NCI-H1105 treated with DMSO at 0.1 percent for 48 hours (cell line): ENCODE data around the gene DPP3.

Experiments
- DNase-seq: peaks from one replicate; lab custom pipeline; 2025; lab: John Stamatoyannopoulos, UW

DPP3 gene

DNA sequence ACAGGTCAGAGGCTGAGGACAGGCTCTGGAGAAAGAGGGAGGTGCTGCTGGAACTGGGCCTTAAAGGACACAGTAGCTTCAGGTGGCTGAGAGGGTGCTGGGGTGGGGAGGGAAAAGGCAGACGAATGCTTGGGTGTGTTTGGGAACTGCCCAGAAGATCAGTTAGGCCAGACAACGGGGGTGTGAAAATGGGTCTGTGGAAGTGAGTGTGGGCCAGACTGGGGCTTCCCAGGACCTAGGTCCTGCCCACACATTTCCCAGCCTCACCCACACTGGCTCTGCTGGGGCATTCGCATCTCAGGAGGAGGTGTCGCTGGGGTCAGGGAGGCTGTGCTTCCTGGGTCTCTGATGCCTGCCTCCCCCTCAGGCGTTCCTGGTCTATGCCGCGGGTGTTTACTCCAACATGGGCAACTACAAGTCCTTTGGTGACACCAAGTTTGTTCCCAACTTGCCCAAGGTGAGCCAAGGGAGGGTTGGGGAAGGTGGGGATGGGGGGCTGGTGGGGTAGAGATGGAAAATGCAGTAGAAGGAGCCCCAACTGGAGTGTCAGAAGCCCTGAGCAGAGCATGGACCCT lies 4.7 kb downstream of the DPP3 start:
- no peak for DNase-seq

DNA sequence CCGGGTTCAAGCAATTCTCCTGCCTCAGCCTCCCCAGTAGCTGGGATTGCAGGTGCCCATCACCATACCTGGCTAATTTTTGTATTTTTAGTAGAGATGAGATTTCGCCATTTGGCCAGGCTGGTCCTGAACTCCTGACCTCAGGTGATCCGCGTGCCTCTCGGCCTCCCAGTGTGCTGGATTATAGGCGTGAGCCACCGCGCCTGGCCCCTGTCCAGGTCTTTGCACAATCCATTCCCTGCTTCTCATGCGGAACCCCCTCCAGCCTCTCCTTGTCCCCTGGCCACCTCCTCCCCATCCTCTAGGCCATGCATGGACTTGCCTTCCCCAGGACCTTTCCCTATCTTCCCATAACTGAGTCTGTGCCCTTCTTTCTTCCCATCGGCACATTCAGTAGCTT lies 8.7 kb downstream of the DPP3 start:
- no peak for DNase-seq

DNA sequence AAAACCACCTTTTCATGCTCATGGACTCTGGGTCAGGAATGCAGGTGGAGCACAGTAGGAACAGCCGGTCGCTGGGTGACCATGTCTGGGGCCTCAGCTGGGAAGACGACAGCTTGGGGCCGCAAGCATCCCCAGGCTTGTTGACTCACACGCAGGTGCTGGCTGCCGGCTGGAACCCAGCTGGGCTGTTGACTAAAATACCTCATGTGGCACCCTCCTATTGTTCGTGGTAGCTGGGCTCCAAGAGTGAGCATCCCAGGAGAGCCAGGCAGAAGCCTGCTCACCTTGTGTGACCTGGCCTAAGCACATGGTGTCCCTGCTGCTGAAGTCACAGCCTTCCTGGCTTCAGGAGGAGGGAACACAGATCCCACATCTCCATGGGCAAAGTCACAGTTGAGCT lies 9.4 kb downstream of the DPP3 start:
- DNase-seq = no peak

DNA sequence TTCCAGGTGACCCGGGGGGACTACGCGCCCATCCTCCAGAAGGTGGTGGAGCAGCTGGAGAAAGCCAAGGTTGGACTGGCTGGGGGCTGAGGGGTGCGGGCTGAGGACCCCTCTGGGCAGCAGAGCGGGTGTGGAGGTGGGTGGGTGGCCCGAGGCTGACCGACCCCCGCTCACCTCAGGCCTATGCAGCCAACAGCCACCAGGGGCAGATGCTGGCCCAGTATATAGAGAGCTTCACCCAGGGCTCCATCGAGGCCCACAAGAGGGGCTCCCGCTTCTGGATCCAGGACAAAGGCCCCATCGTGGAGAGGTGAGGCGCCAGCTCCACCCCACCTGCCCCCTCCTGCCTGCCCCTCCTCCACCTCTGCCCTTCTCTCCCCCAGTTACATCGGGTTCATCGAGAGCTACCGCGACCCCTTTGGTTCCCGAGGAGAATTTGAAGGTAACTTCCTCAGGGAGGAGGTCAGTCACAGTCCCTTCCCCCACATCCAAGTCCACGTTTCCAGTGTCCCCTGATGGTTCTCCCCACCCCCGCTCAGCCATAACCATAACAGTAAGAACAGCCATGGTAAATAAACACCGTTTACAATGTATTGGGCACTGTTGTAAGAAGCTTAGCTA lies 11.2 kb downstream of the DPP3 start:
- no peak for DNase-seq

DNA sequence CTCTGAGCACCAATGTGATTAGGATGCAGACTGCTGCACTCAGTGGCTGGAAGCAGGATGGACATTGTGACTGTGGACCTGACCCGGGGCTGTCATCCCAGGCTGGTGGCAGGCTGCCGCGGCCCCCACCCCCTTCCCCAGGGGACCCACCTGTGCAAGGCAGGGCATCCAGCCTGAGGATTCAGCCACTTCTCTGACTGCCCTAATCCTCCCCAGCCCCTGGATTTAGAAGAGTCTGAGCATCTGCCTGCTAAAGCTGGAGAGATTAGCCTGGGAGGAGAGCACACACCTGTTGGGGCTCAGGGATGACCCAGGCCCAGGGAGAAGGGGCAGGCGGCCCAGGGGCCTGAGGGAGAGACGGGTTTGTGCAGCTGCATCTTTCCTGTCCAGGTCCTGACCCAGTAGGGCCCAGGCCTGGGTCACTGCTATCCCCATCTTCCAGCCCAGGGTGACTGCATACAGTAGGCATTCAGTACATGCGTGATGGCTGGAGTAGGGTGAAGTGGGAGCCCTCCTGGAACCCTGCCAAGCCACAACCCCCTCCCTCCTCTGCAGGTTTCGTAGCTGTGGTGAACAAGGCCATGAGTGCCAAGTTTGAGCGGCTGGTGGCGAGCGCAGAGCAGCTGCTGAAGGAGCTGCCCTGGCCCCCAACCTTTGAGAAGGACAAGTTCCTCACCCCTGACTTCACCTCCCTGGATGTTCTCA lies 12.1 kb downstream of the DPP3 start:
- peak; percentile 14 for DNase-seq

DNA sequence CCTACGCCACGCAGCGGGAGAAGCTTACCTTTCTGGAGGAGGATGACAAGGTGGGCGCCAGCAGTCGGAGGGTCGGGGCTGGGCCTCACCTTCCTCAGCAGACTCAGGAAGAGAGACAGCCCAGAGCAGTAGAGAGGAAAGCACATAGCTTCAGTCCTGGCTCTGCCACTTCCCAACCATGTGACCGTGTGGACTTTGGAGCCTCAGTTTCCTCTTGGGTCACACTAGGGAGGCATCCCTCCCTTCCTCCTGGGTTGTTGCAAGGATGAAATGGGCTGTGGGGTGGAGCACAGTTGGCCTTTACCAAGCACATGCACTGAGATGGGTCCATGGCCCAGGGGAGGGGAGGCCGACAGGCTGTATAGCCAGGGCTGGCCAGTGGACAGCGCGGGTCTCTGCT lies 12.9 kb downstream of the DPP3 start:
- no peak for DNase-seq

DNA sequence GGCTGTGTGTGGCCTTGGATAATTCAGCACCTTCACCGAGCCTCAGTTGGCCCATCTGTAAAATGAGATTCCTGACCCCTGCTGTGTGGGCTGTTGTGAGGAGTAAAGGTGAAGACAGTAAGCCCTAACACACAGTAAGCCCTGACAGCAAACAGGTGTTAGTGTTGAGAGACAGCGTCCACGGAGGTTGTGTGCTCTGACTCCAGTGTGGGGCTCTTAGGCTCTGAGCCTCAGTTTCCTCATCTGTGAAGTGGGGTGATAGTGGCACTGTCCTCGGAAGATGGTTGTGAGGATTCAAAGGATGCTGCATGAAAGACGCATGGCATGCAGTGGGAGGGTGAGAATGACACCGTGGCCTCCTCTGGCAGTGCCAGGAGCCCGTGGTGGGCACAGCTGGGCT lies 14.2 kb downstream of the DPP3 start:
- DNase-seq = no peak

DNA sequence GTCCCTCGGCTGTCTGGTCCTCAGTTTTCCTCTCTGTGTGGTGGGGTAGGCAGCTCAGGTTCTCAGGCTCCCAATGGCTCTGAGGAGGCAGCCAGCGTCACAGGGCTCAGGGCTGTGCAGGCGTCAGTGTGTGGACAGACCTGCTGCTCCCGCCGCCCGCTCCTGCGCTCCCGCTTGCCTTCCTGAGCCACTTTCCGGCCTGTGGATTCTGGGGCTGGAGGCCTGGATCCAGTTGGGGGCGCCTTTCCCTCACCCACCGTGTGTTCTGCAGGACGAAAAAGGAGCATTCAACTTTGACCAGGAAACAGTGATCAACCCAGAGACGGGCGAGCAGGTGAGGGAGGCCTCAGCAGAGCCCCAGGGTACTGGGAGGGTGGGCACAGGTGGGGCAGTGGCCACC lies 14.7 kb downstream of the DPP3 start:
- DNase-seq = no peak

DNA sequence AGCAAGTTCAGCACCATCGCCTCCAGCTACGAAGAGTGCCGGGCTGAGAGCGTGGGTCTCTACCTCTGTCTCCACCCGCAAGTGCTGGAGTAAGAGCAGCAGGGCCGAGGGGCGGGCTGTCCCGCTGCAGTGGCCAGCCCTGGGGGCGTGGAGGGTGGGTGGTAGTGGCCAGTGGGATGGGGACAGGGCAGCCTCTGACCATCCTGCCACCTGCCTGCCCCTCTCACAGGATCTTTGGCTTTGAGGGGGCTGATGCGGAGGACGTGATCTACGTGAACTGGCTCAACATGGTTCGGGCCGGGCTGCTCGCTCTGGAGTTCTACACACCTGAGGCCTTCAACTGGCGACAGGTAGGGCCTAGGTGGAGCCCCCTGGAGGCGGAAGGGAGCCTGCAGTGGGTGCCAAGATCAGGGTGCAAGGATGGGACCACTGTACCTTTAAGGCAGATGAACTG lies 15.2 kb downstream of the DPP3 start:
- no peak for DNase-seq

DNA sequence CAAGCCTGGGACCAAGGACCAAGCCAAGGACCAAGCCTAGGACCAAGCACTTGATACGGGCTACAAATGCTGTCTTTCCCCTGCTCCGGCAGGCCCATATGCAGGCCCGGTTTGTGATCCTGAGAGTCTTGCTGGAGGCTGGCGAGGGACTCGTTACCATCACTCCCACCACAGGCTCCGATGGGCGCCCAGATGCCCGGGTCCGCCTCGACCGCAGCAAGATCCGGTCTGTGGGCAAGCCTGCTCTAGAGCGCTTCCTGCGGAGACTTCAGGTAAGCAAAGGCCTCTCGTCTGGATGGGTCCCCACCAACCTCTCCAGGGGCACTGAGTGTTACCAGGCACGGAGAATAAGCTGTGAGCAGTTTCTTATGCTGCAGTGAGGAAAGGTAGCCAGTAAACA lies 17.0 kb downstream of the DPP3 start:
- DNase-seq = no peak

DNA sequence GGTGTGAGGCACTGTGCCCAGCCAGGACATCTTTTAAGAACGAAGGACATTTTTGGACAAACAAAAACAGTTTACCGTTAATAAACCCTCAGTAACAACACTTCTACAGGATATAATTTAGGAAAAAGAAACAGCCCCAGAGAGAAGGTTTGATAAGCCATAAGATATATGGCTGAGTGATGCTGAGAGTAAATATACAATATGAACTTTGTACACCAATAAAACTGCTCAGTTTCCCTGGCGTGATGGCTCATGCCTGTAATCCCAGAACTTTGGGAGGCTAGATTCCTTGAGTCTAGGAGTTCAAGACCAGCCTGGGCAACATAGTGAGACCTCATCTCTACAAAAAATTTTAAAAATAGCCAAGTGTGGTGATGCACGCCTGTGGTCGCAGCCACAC lies 18.3 kb downstream of the DPP3 start:
- DNase-seq = no peak

DNA sequence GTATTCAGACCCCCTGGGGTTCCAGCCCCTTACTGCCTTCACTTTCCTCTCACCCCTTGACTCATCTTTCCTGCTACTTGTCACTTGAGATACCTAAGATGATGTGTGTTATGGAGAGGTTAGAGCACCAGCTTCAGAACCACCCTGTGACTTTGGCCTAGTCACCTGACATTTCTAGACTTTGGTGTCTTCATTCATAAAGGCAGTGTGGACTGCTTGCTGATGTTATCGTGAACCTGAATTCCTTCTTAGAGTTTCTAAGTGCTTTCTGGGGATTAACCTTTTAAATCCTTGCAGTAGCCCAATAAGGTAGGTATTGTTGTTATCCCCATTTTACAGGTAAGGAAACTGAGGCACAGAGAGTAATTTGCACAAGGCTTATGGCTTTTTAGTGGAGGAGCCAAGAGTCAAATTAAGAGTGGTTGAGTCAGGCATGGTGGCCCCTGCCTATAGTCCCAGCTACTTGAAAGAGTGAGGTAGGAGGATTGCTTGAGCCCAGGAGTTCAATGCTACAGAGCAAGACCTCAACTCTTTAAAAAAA lies 25.1 kb downstream of the DPP3 start:
- DNase-seq = no peak

DNA sequence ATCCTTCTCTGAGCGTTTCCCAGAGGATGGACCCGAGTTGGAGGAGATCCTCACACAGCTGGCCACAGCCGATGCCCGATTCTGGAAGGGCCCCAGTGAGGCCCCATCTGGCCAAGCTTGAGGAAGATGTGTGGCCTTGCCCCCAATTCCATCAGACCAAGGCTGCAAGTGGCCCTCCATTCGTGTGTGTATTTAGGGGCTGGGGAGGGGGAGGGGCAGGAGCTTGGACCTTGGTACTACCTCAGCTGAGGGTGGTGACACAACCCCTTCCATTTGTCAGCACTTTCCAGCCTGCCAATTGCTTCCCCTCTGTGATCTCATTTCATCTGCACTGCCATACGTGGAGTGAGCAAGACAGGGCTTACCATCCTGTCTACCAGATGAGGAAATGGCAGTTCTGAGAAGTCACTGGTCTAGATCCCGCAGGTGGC lies 28.9 kb downstream of the DPP3 start:
- DNase-seq = no peak

DNA sequence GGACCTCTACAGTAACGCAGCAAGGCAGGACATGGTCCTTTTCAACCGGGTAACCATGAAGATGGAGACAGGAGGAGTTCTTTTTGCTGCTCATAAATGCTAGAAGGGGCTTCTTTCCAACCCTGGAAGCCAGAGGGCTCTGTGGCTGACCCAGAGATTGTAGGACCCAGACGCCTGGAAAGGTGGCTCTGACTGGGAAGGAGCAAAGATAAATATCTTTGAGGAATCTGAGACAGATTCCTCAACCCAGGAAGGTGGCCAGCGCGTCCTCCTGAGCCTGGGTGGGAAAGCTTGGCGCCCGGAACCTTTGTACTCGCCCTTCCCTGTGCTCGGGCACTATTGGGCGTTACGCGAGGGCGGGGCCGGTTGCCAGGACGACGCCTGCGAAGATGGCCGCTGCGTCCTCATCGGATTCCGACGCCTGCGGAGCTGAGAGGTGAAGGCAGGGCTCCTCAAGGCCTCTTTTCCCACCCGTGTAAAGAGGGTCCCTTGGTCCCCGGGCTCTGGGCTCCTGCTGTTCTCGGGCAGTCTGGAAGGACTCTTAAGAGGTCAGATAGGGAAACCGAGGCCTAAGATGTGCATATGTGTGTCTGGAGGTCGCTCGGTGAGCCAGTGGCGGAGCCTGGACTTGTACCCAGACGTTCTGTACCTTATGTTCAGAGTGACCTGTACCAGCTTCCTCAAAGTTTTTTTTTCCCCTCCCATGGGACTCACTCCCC lies 30.2 kb downstream of the DPP3 start, which contains the start of gene BBS1:
Gene BBS1 (plus strand): TSS at position 365 of the 719 bp plus-strand sequence. CDS start 25 bp downstream, at position 390.
- DNase-seq = peak; percentile 74

DNA sequence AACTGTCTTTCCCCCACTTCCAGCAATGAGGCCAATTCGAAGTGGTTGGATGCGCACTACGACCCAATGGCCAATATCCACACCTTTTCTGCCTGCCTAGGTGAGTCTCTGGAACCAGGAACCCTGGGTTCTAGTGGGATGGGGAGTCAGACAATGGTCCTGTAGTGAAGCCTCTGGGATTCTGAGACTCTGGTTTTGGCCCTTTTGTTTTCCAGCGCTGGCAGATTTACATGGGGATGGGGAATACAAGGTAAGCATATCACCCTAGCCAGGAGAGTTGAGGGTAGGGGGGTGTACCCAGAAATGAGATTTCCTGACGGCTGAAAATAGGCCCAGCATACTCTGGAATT lies 30.7 kb downstream of the DPP3 start:
- no peak for DNase-seq

DNA sequence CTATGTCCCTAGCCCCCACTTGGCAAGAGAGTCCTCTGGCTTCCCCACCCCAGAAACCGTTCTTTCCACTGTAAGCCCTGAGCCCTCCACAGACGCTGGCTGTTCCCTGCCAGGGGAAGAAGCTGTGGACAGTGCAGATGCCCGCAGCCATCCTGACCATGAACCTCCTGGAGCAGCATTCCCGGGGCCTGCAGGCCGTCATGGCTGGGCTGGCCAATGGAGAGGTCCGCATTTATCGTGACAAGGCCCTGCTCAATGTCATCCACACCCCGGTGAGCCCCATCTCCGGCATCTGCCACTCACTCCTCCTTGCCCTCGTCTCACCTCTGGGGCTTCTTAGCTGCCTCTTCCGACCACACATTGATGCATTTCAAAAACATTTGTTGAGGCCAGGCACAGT lies 43.4 kb downstream of the DPP3 start:
- DNase-seq = no peak

DNA sequence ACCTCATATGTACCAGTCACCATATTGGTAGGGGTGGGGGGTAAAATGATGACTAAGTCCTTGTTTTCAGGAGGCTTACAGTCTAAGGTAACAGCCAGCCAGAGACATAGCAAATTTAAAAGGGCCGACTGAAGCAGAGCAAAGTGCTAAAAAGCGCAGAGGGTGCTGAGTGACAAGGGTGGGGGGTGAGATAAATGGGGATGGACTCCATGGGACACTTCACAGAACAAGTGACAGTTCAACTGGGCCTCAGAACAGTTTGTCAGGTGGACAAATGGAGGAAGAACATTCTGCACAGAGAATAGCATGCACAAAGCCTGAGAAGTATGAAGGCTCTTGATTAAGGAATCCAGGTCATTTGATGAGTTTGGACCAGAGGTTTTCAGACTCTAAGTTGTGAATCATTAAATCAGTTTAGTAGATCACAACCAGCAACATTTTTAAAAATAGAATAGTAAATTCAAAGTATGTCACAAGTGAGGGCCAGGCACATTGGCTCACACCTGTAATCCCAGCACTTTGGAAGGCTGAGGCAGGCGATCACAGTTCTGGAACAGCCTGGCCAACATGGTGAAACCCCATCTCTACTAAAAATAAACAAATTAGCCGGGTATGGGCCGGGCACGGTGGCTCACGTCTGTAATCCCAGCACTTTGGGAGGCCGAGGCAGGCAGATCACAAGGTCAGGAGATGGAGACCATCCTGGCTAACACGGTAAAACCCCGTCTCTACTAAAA lies 44.2 kb downstream of the DPP3 start:
- DNase-seq = no peak

DNA sequence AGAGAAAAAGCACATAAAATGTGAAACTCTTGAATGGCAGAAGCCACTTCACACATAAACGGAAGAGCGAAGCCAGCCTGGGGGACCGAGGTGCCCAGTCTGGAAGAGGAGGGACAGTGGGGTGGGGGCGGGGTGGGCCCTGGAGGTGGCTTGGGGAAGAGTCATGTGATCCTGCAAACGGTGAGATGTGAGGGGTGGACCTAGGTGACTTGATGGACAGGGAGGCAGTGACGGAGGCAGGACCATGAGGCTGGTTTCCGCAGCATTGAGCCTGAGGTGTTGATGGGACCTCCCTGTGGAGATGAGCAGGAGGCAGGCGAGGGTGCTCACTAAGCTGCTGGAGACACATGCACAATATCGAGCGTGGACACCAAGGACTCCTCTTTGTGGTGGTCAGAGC lies 48.8 kb downstream of the DPP3 start:
- no peak for DNase-seq

DNA sequence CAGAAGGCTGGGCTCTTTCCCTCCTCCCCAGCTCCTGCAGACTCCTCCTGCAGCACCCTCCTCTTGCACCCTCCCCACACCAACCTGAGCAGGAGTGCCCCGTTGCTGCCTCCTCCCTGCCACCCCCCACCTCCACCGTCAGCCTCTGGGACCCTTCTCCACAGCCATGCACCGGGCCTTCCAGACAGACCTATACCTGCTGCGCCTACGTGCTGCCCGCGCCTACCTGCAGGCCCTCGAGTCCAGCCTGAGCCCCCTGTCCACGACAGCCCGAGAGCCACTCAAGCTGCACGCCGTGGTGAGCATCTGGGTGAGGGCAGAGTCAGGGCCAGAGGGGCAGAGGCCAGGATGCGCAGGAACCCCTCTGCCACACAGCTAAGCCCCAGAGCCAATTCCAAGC lies 49.4 kb downstream of the DPP3 start:
- DNase-seq = no peak

DNA sequence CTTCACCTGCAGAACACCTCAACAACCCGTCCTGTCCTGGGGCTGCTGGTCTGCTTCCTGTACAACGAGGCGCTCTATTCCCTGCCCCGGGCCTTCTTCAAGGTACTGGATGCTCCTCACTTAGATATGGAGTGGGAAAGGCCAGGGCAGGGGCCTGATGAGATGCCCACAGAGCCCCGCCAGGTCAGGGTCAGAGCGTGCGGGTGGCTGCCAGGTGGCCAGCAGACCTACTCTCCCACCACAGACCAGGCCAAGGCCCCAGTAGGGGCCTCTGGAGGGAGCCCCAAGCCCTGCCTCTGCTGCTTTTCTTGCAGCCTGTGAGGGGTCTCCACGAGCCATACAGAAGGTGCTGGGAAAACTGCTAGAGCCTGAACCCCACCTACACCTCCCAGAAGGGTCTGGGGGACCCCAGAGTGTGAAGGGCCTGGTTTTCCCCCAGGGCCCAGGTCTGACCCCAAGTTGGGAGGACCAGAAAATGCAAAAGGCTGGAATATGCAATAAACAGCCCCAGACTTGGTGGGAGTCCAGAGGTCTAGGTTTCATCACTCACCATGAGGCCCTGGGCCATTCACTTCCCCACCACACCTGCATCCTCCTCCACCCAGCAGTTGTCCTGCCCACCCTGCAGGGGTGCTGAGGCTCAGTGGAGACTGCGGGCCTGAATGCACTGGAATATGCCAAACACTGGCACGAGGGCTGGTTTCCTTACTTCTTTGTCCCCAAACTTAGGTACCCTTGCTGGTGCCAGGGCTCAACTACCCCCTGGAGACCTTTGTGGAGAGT lies 50.9 kb downstream of the DPP3 start:
- no peak for DNase-seq

DNA sequence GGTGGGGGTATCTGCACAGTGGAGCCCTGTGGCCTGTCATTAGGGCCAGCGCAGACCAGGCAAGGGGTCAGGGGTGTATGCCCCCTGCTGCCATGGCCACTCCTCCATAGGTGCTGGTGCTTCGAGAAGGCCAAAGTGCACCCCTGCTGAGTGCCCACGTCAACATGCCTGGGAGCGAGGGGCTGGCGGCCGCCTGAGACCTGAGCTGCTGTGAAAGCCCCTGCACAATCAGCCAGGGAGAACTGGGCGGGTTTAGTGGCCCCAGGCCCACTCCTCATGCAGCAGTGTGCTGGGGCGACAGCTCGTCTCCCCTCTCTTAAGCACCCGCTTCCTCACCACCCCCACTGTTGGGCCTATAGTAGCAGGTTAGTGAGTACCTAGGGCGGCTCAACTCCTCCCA lies 51.6 kb downstream of the DPP3 start:
- DNase-seq = no peak
